Measurements from ENCODE around the gene USP24.
"Not testable (repeated sequence)": the region's sequence is repeated elsewhere in the genome, so short reads cannot be mapped to it uniquely, and the experiment has no call there.

USP24 gene

DNA sequence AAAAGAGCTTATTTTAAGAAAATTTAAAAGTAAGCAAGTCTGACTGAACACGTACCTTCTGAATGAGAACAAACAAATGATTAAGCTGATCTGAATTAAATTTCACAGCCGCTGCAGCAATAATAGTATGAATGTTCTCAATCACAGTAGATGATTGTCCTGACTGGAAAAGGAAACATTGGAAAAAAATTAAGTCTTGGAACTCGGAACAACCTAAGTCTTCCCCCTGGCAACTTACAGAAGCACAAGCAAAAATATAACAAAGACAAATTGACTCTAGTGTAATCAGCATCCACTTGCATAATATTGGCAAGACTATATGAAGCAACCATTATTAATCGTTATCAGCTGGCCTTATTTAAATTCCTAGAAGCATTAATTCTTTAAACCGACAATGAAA lies 60.5 kb downstream of the USP24 start:
- DNase-seq = no peak

DNA sequence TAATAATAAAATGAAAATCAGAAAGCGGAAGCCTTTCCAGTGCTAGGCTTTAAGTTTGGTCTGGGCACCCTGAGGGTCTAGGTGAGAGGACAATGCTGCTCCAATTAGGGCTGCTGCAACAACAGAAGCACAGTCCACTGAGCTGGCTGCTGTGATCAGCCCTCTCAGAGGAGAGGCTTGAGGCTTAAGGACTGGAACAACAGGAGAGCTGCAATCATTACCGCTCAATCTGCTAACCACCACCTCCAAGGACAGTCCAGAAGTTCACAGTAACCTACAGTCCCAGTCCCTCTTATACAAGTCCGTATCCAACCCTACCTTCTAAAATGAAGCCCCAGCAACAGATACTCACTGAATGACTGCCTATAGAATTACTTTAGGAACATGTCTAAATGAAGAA lies 62.1 kb downstream of the USP24 start:
- no peak for DNase-seq

DNA sequence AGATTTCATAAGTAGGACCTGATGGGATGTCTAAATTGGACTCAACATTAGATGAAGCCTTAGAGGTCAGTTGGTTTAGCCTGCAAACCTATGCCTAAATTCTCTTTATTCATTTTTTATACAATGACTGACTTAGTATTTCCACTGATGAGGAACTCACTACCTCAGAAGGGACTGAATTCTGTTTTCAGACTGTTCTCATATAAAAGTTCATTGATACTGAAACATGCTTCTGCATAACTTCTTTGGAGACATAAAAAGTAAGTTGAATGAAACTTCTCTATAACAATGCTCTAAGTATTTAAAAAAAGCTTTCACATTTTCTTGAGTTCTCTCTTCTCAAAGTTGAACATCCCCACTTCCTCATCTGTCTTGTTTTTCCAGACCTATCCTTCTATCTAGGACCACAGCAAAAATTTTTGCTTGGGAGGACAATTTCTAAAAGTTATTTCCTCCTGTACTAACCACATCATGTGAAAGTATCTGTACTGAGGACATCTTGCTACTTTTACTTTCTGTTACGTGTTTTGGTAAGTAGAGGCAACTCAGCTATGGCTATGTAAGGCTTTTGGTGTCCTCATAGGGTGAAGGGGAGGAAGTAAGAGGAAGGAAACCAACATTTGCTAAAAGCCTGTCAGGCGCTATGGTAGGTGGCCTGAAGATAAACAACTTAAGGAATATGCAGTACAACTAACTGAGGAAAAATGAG lies 64.1 kb downstream of the USP24 start:
- DNase-seq = no peak

DNA sequence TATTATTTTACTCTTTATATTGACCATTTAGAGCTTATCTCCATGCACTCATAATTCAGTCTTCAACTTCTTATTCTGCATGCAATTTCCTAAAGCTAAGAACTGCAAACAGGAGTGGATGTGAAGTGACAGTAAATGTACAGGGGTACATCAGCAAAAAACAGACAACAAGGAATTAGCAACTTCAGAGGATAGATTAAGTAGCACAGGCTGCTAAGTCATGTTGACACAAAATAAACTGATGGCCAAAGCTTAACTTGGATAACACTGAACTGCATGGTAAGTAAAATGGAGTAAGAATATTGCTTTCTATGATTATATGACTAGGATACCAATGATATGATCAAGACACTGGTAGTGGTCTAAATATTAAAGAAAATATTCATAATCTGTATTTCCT lies 66.5 kb downstream of the USP24 start:
- DNase-seq = no peak

DNA sequence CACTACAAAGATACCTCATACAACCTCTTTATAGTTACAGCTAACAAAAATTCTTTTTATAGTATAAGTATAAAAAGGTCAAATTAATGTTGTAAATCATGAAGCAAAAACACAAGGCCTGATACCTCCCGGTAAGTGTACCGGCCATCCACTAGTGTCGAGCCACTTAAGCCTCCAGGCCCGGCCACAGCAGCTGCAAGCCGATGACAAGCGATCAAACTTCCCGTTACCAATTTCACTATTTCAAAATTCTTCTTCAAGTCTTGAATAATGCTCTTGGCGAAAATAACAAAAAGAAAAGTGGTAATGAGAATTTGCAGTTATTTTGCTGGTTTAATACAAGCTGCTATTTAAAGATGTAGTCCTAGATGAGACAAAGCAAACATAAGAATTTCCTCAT lies 67.6 kb downstream of the USP24 start:
- no peak for DNase-seq

DNA sequence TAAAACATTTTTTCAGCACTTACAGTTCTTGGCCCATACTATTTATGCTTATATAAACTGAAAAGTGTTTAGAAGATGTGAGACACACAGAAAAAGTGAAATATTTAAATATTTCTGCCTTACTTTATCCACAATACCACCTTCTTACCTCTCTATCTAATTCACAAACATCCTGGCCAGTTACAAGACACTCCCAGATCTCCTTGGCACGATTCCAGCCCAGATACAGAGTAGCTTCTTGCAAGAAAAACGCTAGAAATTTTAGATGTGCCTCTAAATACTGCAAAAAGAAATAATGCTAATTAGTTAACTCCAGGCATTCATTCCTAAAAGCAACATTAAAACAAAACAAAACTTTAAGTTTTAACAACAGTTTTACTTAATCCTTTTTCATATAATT lies 68.4 kb downstream of the USP24 start:
- peak; percentile 6 for DNase-seq

DNA sequence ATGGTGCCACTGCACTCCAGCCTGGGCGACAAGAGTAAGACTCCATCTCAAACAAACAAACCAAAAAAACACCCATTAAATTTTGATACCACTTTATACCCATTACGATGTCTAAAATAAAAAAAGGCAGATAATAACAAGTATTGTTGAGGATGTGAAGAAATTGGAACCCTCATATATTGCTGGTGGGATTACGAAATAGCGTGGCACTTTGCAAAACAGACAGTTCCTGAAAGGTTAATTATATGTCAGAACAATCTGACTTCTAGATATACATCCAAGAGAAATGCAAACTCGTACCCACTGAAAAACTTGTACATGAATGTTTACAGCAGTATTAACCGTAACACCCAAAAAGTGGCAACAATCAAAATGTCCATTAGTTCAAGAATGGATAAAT lies 70.3 kb downstream of the USP24 start:
- DNase-seq = no peak

DNA sequence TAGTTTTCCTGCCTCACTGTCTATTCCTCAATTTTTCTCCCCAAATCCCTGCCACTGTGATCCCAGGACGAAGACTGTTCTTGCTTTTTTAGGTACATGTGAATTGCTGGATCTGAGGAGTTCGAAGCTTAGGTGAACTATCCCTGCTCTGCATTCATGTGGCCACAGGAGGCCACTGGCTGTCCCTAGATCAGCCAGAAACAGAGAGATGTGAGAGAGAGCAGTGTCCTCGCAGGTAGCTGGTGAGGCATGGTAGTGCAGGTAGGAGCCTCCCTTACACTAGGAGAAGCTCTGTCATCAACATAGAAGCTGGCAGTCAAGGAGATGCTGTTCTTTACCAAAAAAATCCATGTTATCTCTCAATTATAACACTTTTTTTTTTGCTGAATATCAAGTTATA lies 71.5 kb downstream of the USP24 start:
- peak; percentile 14 for DNase-seq

DNA sequence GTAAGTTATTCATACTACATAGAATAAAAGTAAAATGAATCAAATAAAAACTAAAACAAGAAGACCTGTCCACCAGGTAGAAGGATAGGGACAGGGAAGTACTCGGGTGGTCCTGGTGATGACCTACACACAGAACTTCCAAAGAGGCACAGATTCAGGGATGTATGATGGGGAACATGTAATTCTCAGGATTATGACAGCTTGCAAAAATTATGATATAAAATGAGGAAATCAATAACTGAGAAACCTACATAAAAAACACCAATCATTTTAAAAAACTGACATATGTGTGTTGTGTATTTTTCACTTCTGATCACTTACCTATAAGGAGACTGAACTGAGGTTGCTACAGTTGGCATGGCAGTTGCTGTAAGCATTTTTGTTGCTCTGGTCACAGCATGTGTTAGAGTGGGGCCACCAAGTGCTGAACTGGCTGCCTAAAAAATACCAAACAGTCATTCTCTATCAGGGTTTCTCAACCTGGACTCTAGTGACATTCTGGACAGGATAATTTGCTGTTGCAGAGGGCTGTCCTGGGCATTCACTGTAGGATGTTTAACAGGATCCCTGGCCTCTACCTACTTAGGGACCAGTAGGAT lies 73.8 kb downstream of the USP24 start:
- no peak for DNase-seq

DNA sequence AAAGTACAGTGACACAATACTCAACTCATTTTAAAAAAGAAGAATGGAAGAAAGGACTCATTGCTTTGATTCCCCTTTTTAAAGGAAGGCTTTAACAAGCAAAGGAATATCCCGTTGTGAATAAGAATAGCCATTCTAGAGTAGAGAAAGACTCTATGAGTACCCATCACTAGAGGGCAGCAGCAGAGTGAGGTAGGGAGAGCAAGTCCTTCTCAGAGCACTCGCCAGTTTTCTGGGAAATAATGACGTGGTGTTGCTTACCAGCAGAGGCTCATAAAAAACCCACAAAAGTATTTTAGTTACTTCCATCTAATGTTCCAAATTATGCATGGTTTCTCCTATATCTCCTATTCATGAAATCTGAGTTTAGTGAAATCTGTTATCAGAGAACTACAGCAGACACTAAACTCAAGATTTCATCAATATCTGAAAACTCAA lies 74.6 kb downstream of the USP24 start:
- peak; percentile 52 for DNase-seq

DNA sequence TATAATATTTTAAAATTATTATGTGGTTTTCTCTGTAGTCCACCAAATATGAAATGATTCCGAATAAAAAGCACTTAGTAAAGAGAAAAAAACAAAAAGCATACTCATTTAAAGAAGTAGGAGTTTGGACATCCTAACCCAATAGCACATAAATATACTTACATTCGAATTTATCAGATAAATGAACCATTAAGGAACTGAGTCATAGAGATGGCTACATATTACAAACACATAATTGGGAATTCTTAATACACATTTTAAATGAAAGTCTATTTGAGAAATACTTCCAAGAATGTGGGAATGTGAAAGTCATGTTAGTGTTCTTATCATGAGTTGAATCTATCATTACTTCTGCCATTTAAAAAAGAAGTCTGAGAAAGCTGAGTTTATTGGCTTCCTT lies 75.0 kb downstream of the USP24 start:
- no peak for DNase-seq

DNA sequence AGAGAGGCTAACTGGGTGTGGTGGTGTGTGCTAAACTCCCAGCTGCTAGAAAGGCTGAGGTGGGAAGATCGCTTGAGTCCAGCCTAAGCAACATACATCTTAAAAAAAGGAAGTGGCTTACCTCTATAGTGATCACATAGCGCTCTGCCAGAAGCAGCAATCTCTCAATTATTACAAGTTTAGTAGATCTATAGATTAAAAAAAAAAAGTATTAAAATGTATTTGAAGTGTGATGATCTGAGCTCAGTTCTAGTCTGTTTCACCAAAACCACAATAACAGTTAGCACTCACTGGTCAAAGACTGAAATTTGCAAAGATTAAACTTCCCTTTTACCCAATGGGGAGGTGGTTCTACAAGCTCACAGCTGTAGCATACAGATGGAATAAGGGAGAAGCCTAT lies 76.3 kb downstream of the USP24 start:
- no peak for DNase-seq

DNA sequence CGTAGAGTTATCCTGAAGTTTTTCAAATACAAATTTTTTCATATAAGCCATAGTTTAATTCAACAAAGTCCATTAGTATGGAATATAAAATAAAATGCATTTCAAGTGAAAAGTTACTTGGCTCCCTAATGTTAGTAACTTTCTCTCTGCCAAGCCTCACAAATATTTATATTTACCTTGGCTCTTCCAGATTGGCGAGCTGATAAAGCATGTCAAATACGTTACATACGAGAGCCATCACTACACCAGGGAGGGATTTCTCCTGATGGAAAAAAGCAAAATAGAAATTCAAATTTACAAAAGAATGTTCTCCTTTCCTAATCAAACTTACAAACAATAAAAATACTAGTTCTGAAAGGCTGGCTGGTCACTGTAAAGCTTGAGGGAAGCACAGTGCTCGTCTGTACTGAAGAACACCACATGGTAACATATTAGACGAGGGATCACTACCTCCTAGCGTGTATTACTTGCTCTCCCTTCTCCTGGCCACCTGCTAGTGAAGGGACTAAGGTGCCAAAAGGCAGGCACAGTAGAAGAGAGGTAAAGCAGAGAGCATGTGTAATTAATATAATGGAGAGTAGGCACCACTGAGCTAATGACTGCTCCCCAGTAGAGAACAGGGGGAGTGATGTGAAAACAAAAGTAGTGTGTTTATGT lies 80.9 kb downstream of the USP24 start:
- DNase-seq = no peak

DNA sequence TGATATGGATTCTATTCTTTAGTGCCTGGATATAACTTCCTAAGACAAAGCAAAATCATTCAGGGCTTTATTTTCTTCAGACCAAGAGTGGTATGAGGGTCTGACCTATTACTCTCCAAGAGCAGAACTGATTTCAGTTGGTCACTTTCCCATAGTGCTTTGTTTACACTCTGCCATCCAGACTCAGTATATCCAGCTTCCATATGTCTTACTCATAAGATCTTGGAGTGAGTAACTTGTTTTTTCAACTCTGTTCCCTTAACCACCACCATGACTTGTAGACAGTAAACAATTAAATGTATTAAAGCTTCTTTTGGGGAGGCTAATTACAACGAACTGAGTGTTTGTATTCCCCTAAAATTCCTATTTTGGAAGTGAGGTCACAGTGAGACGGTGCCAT lies 83.4 kb downstream of the USP24 start:
- no peak for DNase-seq

DNA sequence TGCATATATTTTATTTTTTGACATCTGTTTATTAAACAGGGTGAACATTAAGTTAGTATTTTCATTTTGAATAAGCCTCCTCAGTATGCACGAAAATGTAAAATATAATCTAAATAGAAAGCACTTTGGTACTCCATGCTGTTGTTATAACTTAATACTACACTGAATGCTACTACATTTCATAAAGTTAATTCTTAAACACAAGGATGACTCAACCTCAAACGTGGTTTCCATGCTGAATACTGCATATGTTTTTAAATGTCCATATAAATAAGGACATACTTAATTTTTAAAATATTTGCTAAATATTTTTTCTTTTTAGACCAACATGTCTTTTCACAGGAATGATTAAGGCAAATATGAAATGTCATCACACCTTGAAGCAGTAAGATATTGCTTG lies 83.9 kb downstream of the USP24 start:
- no peak for DNase-seq

DNA sequence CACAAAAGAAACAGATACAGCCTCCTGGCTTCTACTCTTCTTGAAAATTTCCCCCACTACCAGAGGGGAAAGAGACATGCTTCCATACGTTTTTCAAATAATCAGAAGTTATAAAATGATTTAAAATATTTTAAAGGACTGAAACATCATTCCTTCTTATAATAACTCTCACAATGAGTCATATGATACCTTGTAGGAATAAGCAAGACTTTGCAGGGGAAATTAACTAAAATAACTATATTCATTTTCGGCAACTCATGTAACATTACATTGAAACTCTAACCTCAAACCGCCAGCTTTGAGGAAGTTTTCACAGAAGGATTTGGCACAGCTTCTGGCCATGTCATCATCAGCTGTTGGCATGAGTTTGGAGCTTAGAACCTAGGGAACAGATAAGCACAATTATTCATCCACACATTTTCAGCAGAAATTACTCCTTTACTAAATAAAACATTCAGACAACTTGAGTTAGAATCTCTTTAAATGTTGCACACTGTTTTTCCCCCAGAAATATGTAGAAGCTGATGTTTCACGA lies 85.9 kb downstream of the USP24 start:
- DNase-seq = no peak

DNA sequence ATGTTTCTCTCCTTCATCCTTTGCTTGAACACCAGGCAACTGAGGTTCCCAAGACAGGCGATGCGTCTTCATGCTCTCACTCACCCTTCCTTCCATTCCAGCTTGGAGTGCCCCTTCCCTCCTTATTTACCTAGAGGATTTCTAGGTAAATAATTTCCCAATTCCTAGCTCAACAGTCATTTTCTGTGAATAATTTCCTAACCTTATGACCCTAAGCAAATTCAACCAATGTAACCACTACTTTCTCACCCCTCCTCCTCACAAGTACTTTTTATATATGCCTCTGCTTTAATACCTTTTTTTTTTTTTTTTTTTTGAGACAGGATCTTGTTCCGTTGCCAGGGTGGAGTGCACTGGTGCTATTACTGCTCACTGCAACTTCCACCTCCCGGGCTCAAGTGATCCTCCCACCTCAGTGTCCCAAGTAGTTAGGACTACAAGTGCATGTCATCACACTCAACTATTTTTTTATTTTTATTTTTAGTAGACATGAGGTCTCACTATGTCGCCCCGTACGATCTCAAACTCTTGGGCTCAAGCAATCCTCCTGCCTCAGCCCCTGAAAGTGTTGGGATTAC lies 86.7 kb downstream of the USP24 start:
- no peak for DNase-seq

DNA sequence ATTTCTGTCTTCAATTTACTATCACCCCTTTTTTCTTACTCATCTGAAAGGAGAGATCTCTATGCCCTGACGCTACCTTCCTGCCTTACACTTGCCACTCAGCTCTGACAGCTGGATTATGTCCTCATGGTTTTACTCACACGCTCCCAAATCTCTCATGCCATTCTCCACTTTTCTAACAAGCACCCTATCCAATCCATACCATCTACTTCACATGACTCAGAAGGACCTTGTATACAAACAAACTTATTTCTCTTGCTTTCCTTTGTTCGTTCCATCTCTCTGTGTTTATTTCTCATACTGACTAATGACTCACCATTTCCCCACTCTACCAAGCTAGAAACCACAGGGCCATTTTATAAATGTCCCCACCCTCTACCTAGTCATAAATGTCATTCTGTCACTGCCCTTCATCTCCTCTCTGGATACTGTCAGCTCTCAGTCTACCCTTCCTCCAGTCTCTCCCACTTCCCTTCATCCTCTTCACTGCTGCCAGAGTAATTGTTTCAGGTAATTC lies 87.3 kb downstream of the USP24 start:
- no peak for DNase-seq

DNA sequence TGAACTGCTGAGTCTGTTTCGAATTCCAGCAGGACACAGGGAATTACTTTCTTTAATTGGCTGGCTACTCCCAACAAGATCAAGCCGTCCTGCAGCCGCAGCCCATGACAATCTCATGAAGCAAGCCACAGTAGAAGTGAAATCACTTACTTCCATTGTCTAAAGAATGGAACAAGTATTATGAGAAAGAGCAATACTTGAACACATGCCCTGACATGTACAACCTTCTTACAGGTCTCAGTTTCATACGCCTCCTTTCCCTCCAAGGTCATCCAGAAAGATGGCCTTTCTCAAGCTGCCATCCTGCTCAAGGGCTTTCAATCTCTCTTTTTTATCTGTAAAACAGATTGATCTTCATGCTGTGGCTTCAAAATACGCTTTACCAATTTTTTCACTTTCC lies 90.7 kb downstream of the USP24 start:
- no peak for DNase-seq

DNA sequence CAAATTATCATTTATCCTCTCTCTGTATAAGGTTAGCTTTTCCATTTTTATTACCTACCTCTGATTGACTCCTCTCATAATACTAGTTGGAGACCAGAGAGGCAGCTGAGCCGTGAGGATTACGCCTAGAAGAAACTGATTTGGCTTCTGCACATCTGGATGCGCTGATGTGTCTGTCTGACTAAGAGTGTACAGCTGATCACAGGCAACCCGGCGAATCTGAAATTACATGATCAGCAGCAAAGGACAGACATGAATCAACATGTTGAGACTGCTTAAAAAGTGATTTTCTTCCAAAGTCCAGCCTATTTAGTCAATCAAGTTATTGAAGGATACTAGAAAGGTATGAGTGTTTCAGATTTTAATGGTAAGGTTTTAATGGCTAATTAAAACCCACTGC lies 94.6 kb downstream of the USP24 start:
- DNase-seq = no peak

DNA sequence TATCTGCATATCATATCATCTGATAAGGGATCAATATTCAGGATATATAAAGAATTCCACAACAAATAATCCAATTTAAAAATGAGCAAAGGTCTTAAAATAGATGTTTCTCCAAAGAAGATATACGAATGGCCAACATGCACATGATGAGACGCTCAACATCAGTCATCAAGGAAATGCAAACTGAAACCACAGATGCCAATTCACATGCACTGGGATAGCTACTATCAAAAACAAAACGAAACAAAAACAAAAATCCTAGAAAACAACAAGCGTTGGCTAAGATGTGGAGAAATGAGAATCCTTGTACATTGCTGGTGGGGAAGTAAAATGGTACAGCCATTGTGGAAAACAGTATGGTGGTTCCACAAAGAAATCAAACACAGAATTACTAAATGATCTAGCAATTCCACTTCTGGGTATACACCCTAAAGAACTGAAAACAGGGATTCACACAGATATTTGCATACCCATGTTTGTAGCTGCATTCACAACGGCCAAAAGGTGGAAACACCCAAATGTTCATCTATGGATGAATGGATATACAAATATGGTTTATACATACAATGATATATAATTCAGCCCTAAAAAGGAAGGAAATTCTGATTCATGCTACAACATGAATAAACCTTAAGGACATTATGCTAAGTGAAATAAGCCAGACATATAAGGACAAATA lies 96.4 kb downstream of the USP24 start:
- DNase-seq = no peak

DNA sequence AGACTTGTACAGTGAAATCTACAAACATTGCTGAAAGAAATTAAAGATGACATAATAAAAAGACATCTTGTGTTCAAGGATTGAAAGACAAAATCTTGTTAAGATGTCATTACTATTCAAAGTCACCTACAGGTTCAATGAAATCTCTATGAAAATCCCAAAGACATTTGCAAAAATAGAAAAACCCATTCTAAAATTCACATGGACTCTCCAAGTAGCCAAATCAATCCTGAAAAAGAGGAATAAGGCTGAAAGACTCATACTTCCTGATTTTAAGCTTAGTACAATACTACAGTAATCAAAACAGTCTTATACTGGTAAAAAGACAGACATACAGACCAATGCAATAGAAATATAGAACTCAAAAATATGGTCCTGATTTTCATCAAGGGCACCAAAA lies 97.2 kb downstream of the USP24 start:
- DNase-seq = no peak

DNA sequence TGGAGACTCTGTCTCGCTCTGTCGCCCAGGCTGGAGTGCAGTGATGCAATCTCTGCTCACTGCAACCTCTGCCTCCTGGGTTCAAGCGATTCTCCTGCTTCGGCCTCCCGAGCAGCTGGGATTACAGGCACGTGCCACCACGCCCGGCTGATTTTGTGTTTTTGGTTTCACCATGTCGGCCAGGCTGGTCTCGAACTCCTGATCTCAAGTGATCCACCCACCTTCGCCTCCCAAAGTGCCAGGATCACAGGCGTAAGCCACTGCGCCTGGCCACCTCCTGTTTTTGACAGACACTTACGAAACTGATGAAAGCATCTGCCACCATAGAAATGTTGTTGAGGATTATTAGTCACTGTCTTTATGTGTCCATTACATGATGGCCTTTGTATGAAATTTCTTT lies 106.2 kb downstream of the USP24 start:
- DNase-seq = not testable (repeated sequence)

Data from COR-L47 (cell line).